Neuron (in vitro differentiated cells): ENCODE measurements around the gene PPP1R2B.

ENCODE experiments used
- H2AFZ ChIP-seq: one replicate; pipeline ENCODE4 v1.6.1; 2013; ENCODE audit warnings: low read depth, mild to moderate bottlenecking, inconsistent platforms, low read length, moderate library complexity
- H3K27me3 ChIP-seq: one replicate; pipeline ENCODE4 v1.6.1; 2013; ENCODE audit warnings: low read length; ENCODE audit not compliant: insufficient read depth
- H3K36me3 ChIP-seq: one replicate; pipeline ENCODE4 v1.6.1; 2013; ENCODE audit warnings: low read length; ENCODE audit not compliant: insufficient read depth
- H3K4me1 ChIP-seq: one replicate; pipeline ENCODE4 v1.6.1; 2013; ENCODE audit warnings: low read length; ENCODE audit not compliant: insufficient read depth
- H3K4me3 ChIP-seq: 2 replicates; pipeline ENCODE4 v1.5.1; 2013; ENCODE audit warnings: mild to moderate bottlenecking, low read length, moderate library complexity
- H3K9me3 ChIP-seq: one replicate; pipeline ENCODE4 v1.6.1; 2013; ENCODE audit warnings: low read length

Gene PPP1R2B

DNA sequence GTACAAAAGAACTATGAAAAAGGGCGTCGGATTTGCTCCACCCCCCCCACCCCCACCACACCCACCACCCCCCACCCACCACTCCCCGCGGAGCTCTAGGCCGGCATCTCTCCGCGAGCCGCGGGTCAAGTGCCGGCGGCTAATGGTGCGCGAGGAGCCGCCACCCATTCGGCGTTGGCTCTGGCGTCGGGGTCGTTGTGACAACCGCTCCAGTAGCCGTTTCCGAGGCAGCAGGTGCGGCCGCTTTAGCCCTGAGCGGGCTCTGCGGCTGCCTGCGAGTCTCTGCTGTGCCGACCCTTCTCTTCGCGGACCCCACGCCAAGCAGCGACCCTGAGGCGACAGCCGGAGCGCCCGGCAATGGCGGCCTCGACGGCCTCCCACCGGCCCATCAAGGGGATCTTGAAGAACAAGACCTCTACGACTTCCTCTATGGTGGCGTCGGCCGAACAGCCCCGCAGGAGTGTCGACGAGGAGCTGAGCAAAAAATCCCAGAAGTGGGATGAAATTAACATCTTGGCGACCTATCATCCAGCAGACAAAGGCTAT lies at the start of gene PPP1R2B:
PPP1R2B (plus strand) TSS at position 90 of the 546 bp plus-strand sequence; CDS start at position 358, 268 bp downstream.
- no peaks in the 10 kb centered on the region for H3K9me3 ChIP-seq
- no peaks in the 10 kb centered on the region for H3K36me3 ChIP-seq
- no peaks in the 10 kb centered on the region for H3K4me1 ChIP-seq
- no peak within 1 kb of the TSS for H3K4me3 ChIP-seq
- no peak within 1 kb of the TSS for H2AFZ ChIP-seq
- H3K27me3 ChIP-seq, result no peaks in the 10 kb centered on the region

DNA sequence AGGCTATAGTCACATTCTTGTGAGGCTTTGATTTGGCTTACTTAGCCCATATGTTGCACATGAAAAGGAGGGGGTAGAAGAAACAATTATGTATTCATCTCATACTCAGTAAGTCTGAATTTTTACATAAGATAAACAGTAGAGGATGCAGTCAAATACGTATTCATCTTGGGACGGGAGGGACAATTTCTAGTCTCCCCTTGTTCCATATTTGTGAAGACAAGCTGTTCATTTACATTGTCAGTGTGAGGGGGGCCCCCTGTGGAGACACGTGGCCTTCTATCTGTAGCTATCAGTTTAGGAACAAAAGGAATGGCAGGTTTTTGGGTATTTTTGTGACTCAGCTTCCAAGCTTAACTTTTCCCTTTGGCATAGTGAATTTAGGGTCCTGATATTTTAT lies 49.2 kb upstream of the PPP1R2B start:
- Histone ChIP-seq H3K4me3 (no peak overlapping the region), H3K4me1 (peaks cover 13% of the 10 kb centered on the region), H3K9me3 (no peaks in the 10 kb centered on the region), H3K36me3 (no peaks in the 10 kb centered on the region), H3K27me3 (no peaks in the 10 kb centered on the region), H2AFZ (no peak overlapping the region)

DNA sequence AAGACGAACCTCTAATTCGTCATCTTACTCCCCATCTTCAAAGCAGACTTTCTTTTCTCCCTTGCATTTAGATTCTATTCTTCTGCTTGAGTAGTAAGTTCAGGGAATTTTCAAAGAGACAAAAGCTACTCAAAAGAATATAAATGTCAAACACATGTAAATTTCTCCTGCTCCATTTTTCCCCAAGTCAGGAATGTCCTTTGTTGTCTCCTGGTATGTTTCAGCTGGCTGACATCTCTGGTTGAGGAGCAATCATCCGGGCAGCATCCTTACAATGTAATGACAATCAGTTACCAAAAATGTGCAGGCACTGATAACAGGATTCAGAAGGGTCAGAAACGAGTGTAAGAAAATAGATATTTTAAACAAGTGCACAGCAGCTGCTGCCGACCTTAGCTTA lies 47.6 kb upstream of the PPP1R2B start:
- Histone ChIP-seq H3K4me3 (no peak overlapping the region), H3K36me3 (no peaks in the 10 kb centered on the region), H2AFZ (no peak overlapping the region), H3K9me3 (no peaks in the 10 kb centered on the region), H3K4me1 (peaks cover 13% of the 10 kb centered on the region), H3K27me3 (no peaks in the 10 kb centered on the region)

DNA sequence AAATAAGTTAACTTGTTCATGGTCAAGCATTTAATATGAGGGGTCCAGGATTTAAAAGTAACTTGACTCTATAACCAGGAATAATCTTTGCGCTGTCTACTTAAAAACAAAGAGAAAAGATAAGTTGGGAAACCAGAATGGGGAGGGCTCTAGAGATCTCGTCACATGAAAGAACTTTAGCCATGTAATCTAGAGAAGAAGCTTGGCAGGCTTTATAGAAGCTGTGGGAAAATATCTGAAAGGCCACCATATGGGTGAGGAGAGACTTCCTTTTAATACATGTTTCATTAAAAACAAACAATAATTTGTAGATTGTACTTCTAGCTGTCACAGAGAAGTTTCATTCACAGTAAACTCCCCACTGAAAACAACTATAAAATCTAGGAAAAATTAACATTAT lies 46.7 kb upstream of the PPP1R2B start:
- no peak overlapping the region for H2AFZ ChIP-seq
- no peaks in the 10 kb centered on the region for H3K36me3 ChIP-seq

DNA sequence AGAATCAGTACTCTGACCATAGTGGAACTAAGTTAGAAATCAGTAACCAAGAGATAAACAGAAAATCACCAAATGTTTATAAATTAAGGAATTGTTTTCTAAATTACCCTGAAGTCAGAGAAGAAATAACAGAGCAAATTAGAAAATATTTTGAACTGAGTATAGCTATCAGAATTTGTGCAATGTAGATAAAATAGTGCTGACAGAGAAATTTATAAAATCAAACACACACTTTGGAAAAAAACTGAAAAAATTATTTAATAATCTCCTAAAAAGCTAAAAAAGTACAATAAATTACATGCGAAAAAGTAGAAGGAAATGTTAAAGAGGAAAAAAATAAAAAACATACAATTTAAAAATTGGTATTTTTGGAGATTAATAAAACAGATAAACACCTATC lies 37.1 kb upstream of the PPP1R2B start:
- no peak overlapping the region for H3K4me3 ChIP-seq
- no peaks in the 10 kb centered on the region for H3K9me3 ChIP-seq
- H3K36me3 ChIP-seq, result no peaks in the 10 kb centered on the region
- no peaks in the 10 kb centered on the region for H3K4me1 ChIP-seq
- H2AFZ ChIP-seq, result no peak overlapping the region
- H3K27me3 ChIP-seq, result no peaks in the 10 kb centered on the region

More for the DNA sequence above, 46.7 kb upstream of the PPP1R2B start:
- Histone ChIP-seq H3K4me1 (peaks cover 13% of the 10 kb centered on the region), H3K4me3 (no peak overlapping the region), H3K9me3 (no peaks in the 10 kb centered on the region), H3K27me3 (no peaks in the 10 kb centered on the region)

DNA sequence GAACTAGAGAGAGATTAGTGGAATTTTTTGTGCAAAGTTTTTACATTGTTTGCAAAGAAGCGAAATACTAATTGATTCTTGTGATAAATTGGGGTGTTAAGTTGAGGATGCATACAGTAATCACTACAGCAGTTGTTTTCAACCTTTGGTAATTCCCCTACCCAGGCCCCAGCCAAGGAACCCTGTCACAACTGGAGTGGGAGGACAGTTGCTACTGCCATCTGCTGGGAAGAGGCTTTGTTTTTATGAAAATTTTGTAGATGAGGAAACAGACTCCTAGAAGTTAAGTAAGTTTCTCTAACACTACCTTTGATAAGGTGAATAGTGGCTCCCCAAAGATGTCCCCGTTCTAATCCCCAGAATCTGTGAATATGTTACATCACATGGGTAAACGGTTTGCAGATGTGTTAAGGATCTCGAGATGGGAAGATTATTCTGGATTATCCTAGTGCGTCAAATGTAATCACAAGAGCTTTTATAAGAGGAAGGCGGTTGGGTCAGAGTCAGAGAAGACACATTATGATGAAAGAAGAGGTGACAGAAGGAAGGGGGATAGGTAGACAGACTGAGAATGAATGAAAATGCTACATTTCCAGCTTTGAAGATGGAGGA lies 34.0 kb upstream of the PPP1R2B start:
- no peaks in the 10 kb centered on the region for H3K27me3 ChIP-seq
- H3K9me3 ChIP-seq, result no peaks in the 10 kb centered on the region

DNA sequence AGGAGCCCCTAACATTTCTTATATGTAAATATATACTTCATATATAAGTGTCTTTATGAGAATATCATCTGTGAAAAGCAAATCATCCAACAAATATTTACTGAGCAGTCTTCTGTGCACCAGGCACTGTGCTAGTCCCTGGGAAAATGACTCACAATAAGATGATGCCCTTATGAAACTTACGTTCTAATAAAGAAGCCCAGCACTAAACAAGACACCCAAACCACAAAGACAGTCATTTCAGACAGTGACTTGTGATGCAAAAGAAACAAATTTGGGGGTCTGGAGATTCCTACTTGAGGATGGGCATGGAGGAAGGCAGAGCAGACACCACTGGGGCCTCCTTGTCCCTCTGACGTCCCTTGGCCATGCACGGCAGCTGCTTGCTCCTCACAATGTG lies 30.6 kb upstream of the PPP1R2B start:
- Histone ChIP-seq H2AFZ (no peak overlapping the region), H3K36me3 (no peaks in the 10 kb centered on the region), H3K4me1 (no peaks in the 10 kb centered on the region), H3K4me3 (no peak overlapping the region), H3K9me3 (no peaks in the 10 kb centered on the region), H3K27me3 (no peaks in the 10 kb centered on the region)

More for the DNA sequence above, 34.0 kb upstream of the PPP1R2B start:
- Histone ChIP-seq H3K36me3 (no peaks in the 10 kb centered on the region), H3K4me1 (no peaks in the 10 kb centered on the region), H3K4me3 (no peak overlapping the region), H2AFZ (no peak overlapping the region)

DNA sequence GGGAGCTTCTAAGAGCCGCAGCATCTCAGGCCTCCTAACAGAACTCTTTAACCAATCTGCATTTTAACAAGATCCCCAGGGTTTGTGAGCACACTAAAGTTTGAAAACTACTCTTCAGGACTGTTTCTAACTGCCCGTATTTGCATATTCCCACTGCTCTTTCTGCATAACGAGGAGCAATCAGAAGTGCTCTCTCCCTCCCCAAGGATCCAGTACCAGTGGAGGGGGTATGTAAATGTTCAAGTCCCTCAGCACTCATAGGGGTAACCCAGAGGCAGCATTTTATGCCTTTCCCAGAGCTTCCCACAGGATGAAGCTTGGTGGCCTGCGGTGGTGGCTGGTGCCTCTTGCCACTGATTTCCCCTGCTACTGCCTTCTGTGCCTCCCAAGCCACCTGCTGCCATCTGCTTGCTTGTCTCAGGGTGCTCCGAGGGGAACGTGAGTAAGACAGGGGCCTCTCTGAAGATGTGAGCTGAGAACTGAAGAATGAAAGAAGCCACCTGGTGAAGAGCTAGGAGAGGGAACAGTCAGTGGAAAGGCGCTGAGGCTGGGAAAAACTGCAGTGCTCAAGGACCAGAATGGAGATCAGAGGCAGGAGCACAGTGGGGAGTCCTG lies 30.0 kb upstream of the PPP1R2B start:
- Histone ChIP-seq H3K4me1 (no peaks in the 10 kb centered on the region), H2AFZ (no peak overlapping the region), H3K27me3 (no peaks in the 10 kb centered on the region), H3K36me3 (no peaks in the 10 kb centered on the region), H3K4me3 (no peak overlapping the region), H3K9me3 (no peaks in the 10 kb centered on the region)

DNA sequence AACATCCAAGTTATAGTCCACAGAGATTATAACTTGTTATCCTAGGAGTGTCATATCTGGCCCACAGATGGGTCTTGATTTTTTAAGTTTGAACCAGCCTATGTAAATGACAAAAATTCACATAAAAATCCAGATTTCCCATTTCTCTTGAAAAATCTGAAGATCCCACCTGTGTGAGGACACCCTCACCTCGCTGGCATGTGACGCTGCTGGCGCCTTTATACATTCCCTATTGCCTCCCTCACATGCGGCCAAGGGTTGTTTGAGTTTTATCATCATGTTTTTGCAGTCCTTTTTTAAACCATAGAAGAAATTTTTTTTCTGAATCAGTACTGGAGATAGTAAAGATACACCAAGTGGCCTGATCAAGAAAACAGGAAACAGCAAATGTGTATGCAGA lies 25.9 kb upstream of the PPP1R2B start:
- no peak overlapping the region for H2AFZ ChIP-seq

DNA sequence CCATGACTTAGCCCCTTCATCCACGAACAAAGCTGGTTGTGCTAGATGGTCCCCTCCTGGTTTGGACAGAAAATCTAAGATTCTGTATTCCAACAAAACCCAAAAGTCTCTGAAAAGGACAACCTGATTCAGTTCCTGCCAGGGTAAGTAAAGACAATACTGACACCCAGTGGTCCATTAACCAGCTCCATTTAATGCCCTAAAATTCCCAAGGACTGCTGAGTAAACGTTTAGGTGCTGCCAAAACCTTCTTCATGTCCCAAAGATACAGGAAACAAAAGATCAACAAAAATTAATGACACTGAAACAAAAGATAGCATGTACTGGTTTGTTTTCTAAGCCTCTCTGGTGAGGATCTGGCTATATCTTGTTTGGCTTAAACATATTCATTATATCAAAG lies 25.3 kb upstream of the PPP1R2B start:
- Histone ChIP-seq H3K9me3 (no peaks in the 10 kb centered on the region), H3K27me3 (no peaks in the 10 kb centered on the region), H2AFZ (no peak overlapping the region), H3K4me3 (no peak overlapping the region), H3K36me3 (no peaks in the 10 kb centered on the region), H3K4me1 (no peaks in the 10 kb centered on the region)

More for the DNA sequence above, 25.9 kb upstream of the PPP1R2B start:
- Histone ChIP-seq H3K9me3 (no peaks in the 10 kb centered on the region), H3K36me3 (no peaks in the 10 kb centered on the region), H3K27me3 (no peaks in the 10 kb centered on the region), H3K4me3 (no peak overlapping the region), H3K4me1 (no peaks in the 10 kb centered on the region)

DNA sequence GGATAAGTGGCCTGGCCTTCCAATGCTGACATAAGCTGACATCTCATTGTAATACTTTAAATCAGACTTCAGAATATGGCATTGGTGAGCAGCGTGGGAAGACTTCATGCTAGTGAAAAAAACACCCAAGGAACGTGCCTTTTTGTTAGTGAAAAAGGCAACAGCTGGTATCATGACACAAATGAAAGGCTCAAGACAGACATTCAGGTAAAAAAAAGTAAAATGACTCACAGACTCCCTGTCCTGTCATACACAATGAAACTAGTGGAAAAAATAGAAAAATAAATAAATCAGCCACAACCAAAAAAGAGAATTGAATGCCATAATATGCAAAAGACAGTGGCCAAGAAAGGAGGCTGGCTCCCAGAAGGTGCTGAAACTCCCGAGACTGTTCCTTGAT lies 24.4 kb upstream of the PPP1R2B start:
- Histone ChIP-seq H3K4me3 (no peak overlapping the region), H3K36me3 (no peaks in the 10 kb centered on the region), H2AFZ (no peak overlapping the region), H3K27me3 (no peaks in the 10 kb centered on the region), H3K9me3 (no peaks in the 10 kb centered on the region), H3K4me1 (no peaks in the 10 kb centered on the region)

DNA sequence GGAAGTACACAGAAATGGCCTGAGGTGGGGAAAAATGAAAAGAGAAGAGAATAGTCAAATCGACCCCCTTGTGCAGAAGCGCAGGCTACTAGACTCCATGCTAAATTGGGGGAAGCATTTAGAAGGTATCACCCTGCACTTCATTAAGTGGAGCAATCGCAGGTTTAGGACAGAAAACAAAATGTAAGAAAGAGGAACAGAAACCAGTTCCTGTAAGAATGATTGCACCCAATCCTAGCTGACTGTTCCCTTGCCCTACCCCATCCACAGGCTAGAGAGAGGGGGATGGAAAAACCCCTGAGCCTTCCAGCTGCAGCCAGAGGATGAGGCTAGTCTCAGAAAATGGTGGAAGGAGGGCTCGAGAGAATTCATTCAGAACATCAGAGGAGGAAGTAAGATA lies 23.9 kb upstream of the PPP1R2B start:
- no peaks in the 10 kb centered on the region for H3K36me3 ChIP-seq
- no peaks in the 10 kb centered on the region for H3K4me1 ChIP-seq
- H3K27me3 ChIP-seq, result no peaks in the 10 kb centered on the region
- no peak overlapping the region for H2AFZ ChIP-seq
- H3K9me3 ChIP-seq, result no peaks in the 10 kb centered on the region
- no peak overlapping the region for H3K4me3 ChIP-seq

DNA sequence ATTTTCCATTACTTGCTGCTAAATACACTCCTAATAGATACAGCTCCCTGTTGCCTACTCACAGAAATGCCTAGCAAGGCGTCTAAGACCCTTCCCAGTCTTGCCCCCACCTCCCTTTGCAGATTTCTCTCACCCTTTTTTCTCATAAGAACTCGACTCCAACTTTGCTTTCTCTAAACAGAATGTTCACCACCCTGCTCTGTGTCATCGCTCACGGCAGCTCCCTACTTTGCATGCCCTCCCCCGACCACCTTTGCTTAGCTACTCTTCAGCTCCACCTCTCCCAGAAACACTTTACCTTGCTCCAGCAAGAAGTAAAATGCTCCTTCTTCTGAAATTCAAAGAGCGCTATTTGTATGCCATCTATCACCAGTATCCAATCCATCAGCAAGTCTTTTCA lies 15.2 kb upstream of the PPP1R2B start:
- Histone ChIP-seq H3K4me3 (no peak overlapping the region), H3K36me3 (no peaks in the 10 kb centered on the region), H3K9me3 (no peaks in the 10 kb centered on the region), H3K27me3 (no peaks in the 10 kb centered on the region), H3K4me1 (no peaks in the 10 kb centered on the region), H2AFZ (no peak overlapping the region)

DNA sequence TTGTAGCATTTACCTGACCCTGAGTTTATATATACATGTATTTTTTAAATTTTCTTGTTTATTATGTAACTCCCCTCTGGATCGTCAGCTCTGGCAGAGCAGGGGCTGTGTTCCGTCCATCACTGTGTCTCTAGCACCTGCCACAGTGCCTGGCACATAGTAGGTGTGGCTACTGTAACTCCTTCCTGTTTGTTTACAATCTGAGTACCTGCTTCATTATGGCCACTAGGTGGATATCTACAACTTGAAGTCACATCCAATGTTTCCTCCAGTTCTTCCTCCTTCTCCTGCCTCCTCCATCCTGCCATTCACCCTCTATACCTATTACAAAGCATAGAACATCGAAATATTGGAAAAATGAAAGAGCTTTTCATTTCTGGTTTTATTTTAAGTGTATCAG lies 14.2 kb upstream of the PPP1R2B start:
- no peaks in the 10 kb centered on the region for H3K4me1 ChIP-seq
- no peaks in the 10 kb centered on the region for H3K27me3 ChIP-seq
- H3K9me3 ChIP-seq, result no peaks in the 10 kb centered on the region
- no peak overlapping the region for H2AFZ ChIP-seq
- H3K36me3 ChIP-seq, result no peaks in the 10 kb centered on the region
- no peak overlapping the region for H3K4me3 ChIP-seq
